Peyer's patch (tissue), 4 donors: Measurements from ENCODE around the gene ABL2.

Experiments
- POLR2A ChIP-seq, 2 donors: fragments of 450-650 bp; IDR thresholded peaks; one replicate each; pipeline ENCODE4 v1.5.1; 2017; ENCODE audit warnings: antibody characterized with exemption in 2 of 2, mild to moderate bottlenecking in 2 of 2, moderate library complexity in 2 of 2
- TF ChIP-seq, protein P1 (sequence below), 6 experiments: fragments of 450-650 bp in 4 of 6; fragments of 200-600 bp in 2 of 6; sonication (generic) in 1 of 6; IDR thresholded peaks; one replicate each; pipeline ENCODE4 v1.5.1; 2017 to 2019; ENCODE audit warnings: antibody characterized with exemption in 6 of 6, mild to moderate bottlenecking in 3 of 6, moderate library complexity in 1 of 6

GRCh38 chr1:179090522-179090921 is 139.0 kb downstream of the ABL2 start:
- TF ChIP-seq, protein P1, sequence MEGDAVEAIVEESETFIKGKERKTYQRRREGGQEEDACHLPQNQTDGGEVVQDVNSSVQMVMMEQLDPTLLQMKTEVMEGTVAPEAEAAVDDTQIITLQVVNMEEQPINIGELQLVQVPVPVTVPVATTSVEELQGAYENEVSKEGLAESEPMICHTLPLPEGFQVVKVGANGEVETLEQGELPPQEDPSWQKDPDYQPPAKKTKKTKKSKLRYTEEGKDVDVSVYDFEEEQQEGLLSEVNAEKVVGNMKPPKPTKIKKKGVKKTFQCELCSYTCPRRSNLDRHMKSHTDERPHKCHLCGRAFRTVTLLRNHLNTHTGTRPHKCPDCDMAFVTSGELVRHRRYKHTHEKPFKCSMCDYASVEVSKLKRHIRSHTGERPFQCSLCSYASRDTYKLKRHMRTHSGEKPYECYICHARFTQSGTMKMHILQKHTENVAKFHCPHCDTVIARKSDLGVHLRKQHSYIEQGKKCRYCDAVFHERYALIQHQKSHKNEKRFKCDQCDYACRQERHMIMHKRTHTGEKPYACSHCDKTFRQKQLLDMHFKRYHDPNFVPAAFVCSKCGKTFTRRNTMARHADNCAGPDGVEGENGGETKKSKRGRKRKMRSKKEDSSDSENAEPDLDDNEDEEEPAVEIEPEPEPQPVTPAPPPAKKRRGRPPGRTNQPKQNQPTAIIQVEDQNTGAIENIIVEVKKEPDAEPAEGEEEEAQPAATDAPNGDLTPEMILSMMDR (IDR thresholded peaks at IDR 0.05), result no peak
- TF ChIP-seq POLR2A (IDR thresholded peaks at IDR 0.05), result no peak
